Transverse colon (tissue), 4 donors: Measurements from ENCODE around the gene MID1. TPM values are rescaled to one million over a fixed set of nuclear protein-coding genes. Genes with fewer than 3 reads are reported as not detected.

Source experiments
- DNase-seq: peaks from one replicate; pipeline ENCODE4 v3.0.0-alpha.2; 2019
- H3K27ac ChIP-seq, 4 donors: fragments of 200-600 bp; sonication (generic); 2 replicates each; pipeline ENCODE4 v1.5.1; 2016 to 2018; ENCODE audit warnings: inconsistent platforms in 4 of 4
- H3K27me3 ChIP-seq: fragments of 200-600 bp; sonication (generic); 2 replicates; pipeline ENCODE4 v1.5.1; 2017; ENCODE audit warnings: inconsistent platforms
- H3K36me3 ChIP-seq, 4 donors: fragments of 200-600 bp; sonication (generic); 2 replicates each; pipeline ENCODE4 v1.5.1; 2017 to 2019; ENCODE audit warnings: inconsistent platforms in 4 of 4
- H3K4me1 ChIP-seq, 4 donors: fragments of 200-600 bp; sonication (generic); 2 replicates each; pipeline ENCODE4 v1.5.1; 2017 to 2020; ENCODE audit warnings: inconsistent platforms in 4 of 4
- H3K4me3 ChIP-seq, 4 donors: fragments of 200-600 bp; sonication (generic); 1 replicate in 1 of 4; 2 replicates in 3 of 4; pipeline versions ENCODE4 v1.5.1 to v1.6.1; 2017 to 2019; ENCODE audit warnings: inconsistent platforms in 4 of 4
- H3K9me3 ChIP-seq, 2 donors: fragments of 200-600 bp; sonication (generic); 2 replicates each; pipeline ENCODE4 v1.5.1; 2017 to 2019; ENCODE audit warnings: inconsistent platforms in 2 of 2
- EP300 ChIP-seq: sonication (generic); formaldehyde crosslinking; IDR thresholded peaks from one replicate; pipeline ENCODE4 v1.6.1; 2017; ENCODE audit warnings: antibody characterized with exemption, low read depth
- POLR2A ChIP-seq: fragments of 450-650 bp; IDR thresholded peaks from one replicate; pipeline ENCODE4 v1.6.1; 2016; ENCODE audit warnings: antibody characterized with exemption, mild to moderate bottlenecking, moderate library complexity
- POLR2AphosphoS5 ChIP-seq, 3 donors: sonication (generic); formaldehyde crosslinking; IDR thresholded peaks; one replicate each; pipeline ENCODE4 v1.6.1; 2016; ENCODE audit warnings: antibody characterized with exemption in 3 of 3
- WGBS, 2 donors: methylation state at CpG; one replicate each; pipeline ENCODE4 v1.1.5; 2018; ENCODE audit warnings: low coverage in 1 of 2; 5-methylcytosine and 5-hydroxymethylcytosine counted together
- in situ Hi-C, 4 donors: fragments of 200-750 bp; cut with MboI; loops; one replicate each; pipeline versions ENCODE4 v1.15.0 to v1.15.1; 2017; ENCODE audit warnings: low sequenced_read_pairs in 3 of 4, low pct_ligation_motif_present in 1 of 4, low pct_unique_long_range_greater_than_20kb in 1 of 4
- intact Hi-C: fragments of 100-400 bp; cut with DNase I; formaldehyde crosslinking; loops from one replicate; pipeline ENCODE4 v1.15.1; 2023; ENCODE audit warnings: low total_unique reads
- total RNA-seq, 4 donors: library from RNA; depleted of rRNA; stranded (reverse); fragments of >200 nt; gene quantifications; one replicate each; pipeline ENCODE4 v1.1.0, GENCODE V29; 2016
- TF ChIP-seq, protein P1 (sequence below), 5 experiments: fragments of 200-600 bp in 3 of 5; fragments of 450-650 bp in 2 of 5; sonication (generic) in 3 of 5; IDR thresholded peaks; 1 replicate in 2 of 5; 2 replicates in 3 of 5; pipeline ENCODE4 v1.5.1; 2016 to 2017; ENCODE audit warnings: antibody characterized with exemption in 5 of 5, inconsistent platforms in 3 of 5, mild to moderate bottlenecking in 2 of 5, moderate library complexity in 1 of 5

The MID1 gene
- total RNA-seq, 4 donors from 2014 or later: 27.0 to 85.2 (median 37.7) TPM

- no peak for DNase-seq
- Histone ChIP-seq H3K27ac (peak overlapping the region in 3 of 4 donors; percentile 21 to 47 (median 44)), H3K4me1 (peaks cover 0 to 24% (median 11%) of the 10 kb centered on the region in 4 donors), H3K36me3 (no peaks in the 10 kb centered on the region), H3K4me3 (no peak overlapping the region), H3K9me3 (no peaks in the 10 kb centered on the region), H3K27me3 (no peaks in the 10 kb centered on the region)
- TF ChIP-seq POLR2A (no peak), POLR2AphosphoS5 (IDR thresholded peaks at IDR 0.05) (no peak), EP300 (no peak)
- TF ChIP-seq, protein P1, sequence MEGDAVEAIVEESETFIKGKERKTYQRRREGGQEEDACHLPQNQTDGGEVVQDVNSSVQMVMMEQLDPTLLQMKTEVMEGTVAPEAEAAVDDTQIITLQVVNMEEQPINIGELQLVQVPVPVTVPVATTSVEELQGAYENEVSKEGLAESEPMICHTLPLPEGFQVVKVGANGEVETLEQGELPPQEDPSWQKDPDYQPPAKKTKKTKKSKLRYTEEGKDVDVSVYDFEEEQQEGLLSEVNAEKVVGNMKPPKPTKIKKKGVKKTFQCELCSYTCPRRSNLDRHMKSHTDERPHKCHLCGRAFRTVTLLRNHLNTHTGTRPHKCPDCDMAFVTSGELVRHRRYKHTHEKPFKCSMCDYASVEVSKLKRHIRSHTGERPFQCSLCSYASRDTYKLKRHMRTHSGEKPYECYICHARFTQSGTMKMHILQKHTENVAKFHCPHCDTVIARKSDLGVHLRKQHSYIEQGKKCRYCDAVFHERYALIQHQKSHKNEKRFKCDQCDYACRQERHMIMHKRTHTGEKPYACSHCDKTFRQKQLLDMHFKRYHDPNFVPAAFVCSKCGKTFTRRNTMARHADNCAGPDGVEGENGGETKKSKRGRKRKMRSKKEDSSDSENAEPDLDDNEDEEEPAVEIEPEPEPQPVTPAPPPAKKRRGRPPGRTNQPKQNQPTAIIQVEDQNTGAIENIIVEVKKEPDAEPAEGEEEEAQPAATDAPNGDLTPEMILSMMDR (IDR thresholded peaks at IDR 0.05): no peak
- in situ Hi-C loops: loop anchor here in 3 of 4 donors (10.0 to 25.0 kb wide), 2 partner anchors 424 to 493 kb away; no protein-coding TSS in a partner anchor
- intact Hi-C loops: no loop called here
- WGBS, 2 donors: 29 to 46% methylated on average over 2 to 4 of the region's 4 CpGs
Measured at GRCh38 chrX:10611441-10612090, 8.8 kb downstream of the MID1 start.

DNA sequence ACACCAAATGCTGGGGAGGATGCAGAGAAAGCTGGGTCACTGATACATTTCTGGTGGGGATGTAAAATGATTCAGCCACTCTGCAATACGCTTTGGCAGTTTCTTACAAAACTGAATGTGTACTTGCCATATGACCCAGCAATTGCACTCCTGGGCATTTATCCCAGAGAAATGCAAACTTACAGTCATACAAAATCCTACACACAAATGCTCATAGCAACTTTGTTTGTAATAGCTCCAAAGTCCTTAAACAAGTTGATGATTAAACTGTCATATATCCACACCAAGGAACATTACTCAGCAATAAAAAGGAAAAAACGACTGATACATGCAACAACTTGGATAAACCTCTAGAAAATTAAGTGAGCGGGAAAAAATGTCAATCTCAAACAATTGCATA is 12.3 kb downstream of the MID1 start:
- H3K9me3 ChIP-seq: no peaks in the 10 kb centered on the region
- WGBS, 2 donors: 20 to 30% methylated on average over 1 to 3 of the region's 3 CpGs
- peaks cover 4 to 24% (median 9%) of the 10 kb centered on the region in 4 donors for H3K4me1 ChIP-seq
- no peaks in the 10 kb centered on the region for H3K36me3 ChIP-seq
- H3K4me3 ChIP-seq: no peak overlapping the region
- TF ChIP-seq, protein P1 (IDR thresholded peaks at IDR 0.05): peak in 2 of 5 experiments; percentile 10
- TF ChIP-seq EP300: no peak
- peak in 1 of 3 donors; percentile 18 for TF ChIP-seq POLR2AphosphoS5 (IDR thresholded peaks at IDR 0.05)
- TF ChIP-seq POLR2A: no peak
- H3K27me3 ChIP-seq: no peaks in the 10 kb centered on the region
- peak overlapping the region; percentile 18 to 57 (median 54) for H3K27ac ChIP-seq
- peak; percentile 15 for DNase-seq
- intact Hi-C loops (no loop called here), in situ Hi-C loops (loop anchor here in 3 of 4 donors (25.0 kb wide), 1 partner anchor 421 kb away; no protein-coding TSS in a partner anchor)

- Histone ChIP-seq H3K36me3 (no peaks in the 10 kb centered on the region), H3K27ac (peak overlapping the region; percentile 18 to 57 (median 54)), H3K27me3 (no peaks in the 10 kb centered on the region), H3K9me3 (no peaks in the 10 kb centered on the region), H3K4me3 (no peak overlapping the region), H3K4me1 (peaks cover 6 to 25% (median 9%) of the 10 kb centered on the region in 4 donors)
- intact Hi-C loops: no loop called here
- TF ChIP-seq, protein P1 (IDR thresholded peaks at IDR 0.05): no peak
- TF ChIP-seq POLR2A (no peak), EP300 (no peak), POLR2AphosphoS5 (IDR thresholded peaks at IDR 0.05) (no peak)
- no peak for DNase-seq
- WGBS, 2 donors: 85% methylated on average over 2 of the region's 2 CpGs; no CpG with 5 or more reads in 1 of the 2 donors
- in situ Hi-C loops: loop anchor here in 3 of 4 donors (25.0 kb wide), 1 partner anchor 420 kb away; no protein-coding TSS in a partner anchor
Measured at GRCh38 chrX:10607233-10607632, 13.2 kb downstream of the MID1 start.

DNA sequence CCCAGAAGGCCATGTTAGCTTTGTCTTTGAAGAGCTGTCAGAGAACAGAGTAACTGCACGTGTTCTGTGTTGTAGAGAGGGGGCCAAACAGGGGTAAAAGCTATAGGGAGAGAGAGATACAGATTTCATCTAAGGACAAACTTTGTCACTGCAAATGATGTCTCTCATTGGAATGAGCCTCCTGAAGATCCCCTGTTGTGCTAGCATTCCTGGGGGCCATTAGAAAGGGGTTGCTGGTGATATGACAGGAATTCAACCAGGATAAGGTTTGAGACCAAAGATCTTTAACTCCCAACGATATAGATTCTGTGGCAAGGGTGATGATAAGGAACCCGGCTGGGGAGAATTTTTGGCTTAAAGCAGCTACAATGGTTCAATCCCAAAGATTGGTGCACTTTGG is 16.8 kb downstream of the MID1 start:
- DNase-seq: no peak
- Histone ChIP-seq H3K36me3 (no peaks in the 10 kb centered on the region), H3K9me3 (no peaks in the 10 kb centered on the region), H3K4me1 (peaks cover 0 to 14% (median 3%) of the 10 kb centered on the region in 4 donors), H3K4me3 (no peak overlapping the region), H3K27me3 (no peaks in the 10 kb centered on the region), H3K27ac (peak overlapping the region in 2 of 4 donors; percentile 19 to 31)
- 29 to 38% methylated on average over 1 to 3 of the region's 3 CpGs for WGBS, 2 donors
- TF ChIP-seq POLR2A (no peak), POLR2AphosphoS5 (IDR thresholded peaks at IDR 0.05) (no peak)
- TF ChIP-seq, protein P1 (IDR thresholded peaks at IDR 0.05): no peak
- in situ Hi-C loops: loop anchor here in 3 of 4 donors (25.0 kb wide), 1 partner anchor 416 kb away; no protein-coding TSS in a partner anchor
- intact Hi-C loops: no loop called here
